HepG2 (cell line): Measurements from ENCODE around the gene SPINDOC. TPM values are rescaled to one million over a fixed set of nuclear protein-coding genes. Genes with fewer than 3 reads are reported as not detected.
A peak's percentile ranks its signal among the peaks of the same experiment; 100 is the strongest.

Experiments used
- FOXO1 ChIP-seq: sonication (generic); formaldehyde crosslinking; IDR thresholded peaks from 2 replicates; pipeline ENCODE4 v1.4.0; 2020; ENCODE audit warnings: missing genetic modification reagents
- IRX3 ChIP-seq: sonication (generic); formaldehyde crosslinking; IDR thresholded peaks from 2 replicates; pipeline ENCODE4 v1.8.1; 2023; ENCODE audit warnings: mild to moderate bottlenecking, low read depth, missing genetic modification reagents, borderline replicate concordance
- KAT7 ChIP-seq: IDR thresholded peaks from 2 replicates; pipeline ENCODE4 v1.6.1; 2018; ENCODE audit warnings: borderline replicate concordance, missing compliant biosample characterization
- TARDBP ChIP-seq: sonication (generic); formaldehyde crosslinking; IDR thresholded peaks from 2 replicates; pipeline ENCODE4 v1.8.0; 2022; ENCODE audit warnings: mild to moderate bottlenecking, missing genetic modification reagents
- polyA plus RNA-seq, 8 experiments: library from polyadenylated mRNA; depleted of rRNA in 3 of 8; stranded (reverse) in 7 of 8; unstranded in 1 of 8; fragments of >200 nt; fragmentation: Illumina TruSeq in 4 of 8; extraction: Trizol in 4 of 8; gene quantifications; 2 replicates each; pipeline versions ENCODE4 v1.2.1 to v1.2.3, GENCODE V29; 2011 to 2016; ENCODE audit warnings: low read depth in 4 of 8, missing spikeins in 1 of 8, mixed read lengths in 1 of 8; ENCODE audit not compliant: insufficient read depth in 1 of 8
- total RNA-seq, 5 experiments: library from RNA; depleted of rRNA; stranded (reverse); fragments of >200 nt; fragmentation: Illumina TruSeq; extraction: Trizol; gene quantifications; 2 replicates each; pipeline ENCODE4 v1.2.3, GENCODE V29; 2016; ENCODE audit warnings: low read depth in 1 of 5
- TF ChIP-seq, protein P1 (sequence below): sonication (generic); formaldehyde crosslinking; conservative IDR thresholded peaks from 2 replicates; pipeline ENCODE4 v1.8.0; 2022; ENCODE audit warnings: low read depth, missing genetic modification reagents
- TF ChIP-seq, protein P2 (sequence below): sonication (generic); formaldehyde crosslinking; IDR thresholded peaks from 2 replicates; pipeline ENCODE4 v1.5.1; 2020; ENCODE audit warnings: mild to moderate bottlenecking, missing genetic modification reagents, moderate library complexity
- TF ChIP-seq, protein P3 (sequence below): sonication (generic); formaldehyde crosslinking; IDR thresholded peaks from 2 replicates; pipeline ENCODE4 v1.4.0; 2020; ENCODE audit warnings: missing genetic modification reagents
- TF ChIP-seq, protein P4 (sequence below): IDR thresholded peaks from 2 replicates; pipeline ENCODE4 v1.6.1; 2016; ENCODE audit warnings: missing compliant biosample characterization, missing genetic modification reagents, borderline replicate concordance
- TF ChIP-seq, protein P5 (sequence below): sonication (generic); formaldehyde crosslinking; IDR thresholded peaks from 2 replicates; pipeline ENCODE4 v1.5.0; 2020; ENCODE audit warnings: mild to moderate bottlenecking, missing genetic modification reagents, borderline replicate concordance

Gene SPINDOC
- total and polyA plus RNA-seq, 2 of the 13 experiments (the other 11 are each of a cell fraction or from before 2014, with no cell fraction given), result 21.4 to 29.9 TPM

DNA sequence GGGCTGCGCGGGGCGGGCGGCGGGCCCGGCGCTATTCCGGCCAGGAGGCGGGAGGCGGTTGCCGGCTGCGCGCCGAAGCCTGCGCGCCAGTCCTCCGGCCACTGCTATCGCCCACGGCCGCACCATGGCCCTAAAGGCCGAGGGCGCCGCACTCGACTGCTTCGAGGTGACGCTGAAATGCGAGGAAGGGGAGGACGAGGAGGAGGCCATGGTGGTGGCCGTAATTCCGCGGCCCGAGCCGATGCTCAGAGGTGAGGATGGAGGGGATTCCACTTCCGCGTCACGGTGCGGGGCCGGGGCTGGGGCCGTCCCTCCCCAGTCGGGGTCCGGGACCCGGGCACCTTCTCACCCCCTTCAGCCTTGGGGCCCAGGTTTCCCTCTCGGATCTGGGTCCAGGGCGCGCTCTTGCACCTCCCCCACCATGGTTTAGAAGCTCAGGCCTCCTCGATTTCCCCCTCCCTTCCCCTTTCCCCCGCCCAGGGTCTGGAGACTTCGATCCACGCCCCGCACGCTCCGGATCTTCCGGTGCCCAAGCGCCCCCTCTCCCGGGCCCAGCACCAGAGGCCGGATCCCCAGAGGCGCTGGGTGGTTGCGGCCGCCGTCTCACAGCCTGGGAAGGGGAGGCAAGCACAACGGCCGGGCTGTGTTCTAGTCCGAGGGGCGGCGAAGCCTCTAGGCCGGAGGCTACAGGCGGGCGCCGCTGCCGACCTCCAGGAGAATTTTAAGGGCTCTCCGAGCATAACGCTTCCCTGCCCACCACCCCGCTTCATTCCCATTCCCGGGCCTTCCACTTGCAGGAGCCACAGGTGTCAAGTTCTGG, 517 bp downstream of the SPINDOC start (continued):
- TF ChIP-seq, protein P1, sequence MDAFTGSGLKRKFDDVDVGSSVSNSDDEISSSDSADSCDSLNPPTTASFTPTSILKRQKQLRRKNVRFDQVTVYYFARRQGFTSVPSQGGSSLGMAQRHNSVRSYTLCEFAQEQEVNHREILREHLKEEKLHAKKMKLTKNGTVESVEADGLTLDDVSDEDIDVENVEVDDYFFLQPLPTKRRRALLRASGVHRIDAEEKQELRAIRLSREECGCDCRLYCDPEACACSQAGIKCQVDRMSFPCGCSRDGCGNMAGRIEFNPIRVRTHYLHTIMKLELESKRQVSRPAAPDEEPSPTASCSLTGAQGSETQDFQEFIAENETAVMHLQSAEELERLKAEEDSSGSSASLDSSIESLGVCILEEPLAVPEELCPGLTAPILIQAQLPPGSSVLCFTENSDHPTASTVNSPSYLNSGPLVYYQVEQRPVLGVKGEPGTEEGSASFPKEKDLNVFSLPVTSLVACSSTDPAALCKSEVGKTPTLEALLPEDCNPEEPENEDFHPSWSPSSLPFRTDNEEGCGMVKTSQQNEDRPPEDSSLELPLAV (CRISPR knock-in tag), result no peak
- TF ChIP-seq, protein P2, sequence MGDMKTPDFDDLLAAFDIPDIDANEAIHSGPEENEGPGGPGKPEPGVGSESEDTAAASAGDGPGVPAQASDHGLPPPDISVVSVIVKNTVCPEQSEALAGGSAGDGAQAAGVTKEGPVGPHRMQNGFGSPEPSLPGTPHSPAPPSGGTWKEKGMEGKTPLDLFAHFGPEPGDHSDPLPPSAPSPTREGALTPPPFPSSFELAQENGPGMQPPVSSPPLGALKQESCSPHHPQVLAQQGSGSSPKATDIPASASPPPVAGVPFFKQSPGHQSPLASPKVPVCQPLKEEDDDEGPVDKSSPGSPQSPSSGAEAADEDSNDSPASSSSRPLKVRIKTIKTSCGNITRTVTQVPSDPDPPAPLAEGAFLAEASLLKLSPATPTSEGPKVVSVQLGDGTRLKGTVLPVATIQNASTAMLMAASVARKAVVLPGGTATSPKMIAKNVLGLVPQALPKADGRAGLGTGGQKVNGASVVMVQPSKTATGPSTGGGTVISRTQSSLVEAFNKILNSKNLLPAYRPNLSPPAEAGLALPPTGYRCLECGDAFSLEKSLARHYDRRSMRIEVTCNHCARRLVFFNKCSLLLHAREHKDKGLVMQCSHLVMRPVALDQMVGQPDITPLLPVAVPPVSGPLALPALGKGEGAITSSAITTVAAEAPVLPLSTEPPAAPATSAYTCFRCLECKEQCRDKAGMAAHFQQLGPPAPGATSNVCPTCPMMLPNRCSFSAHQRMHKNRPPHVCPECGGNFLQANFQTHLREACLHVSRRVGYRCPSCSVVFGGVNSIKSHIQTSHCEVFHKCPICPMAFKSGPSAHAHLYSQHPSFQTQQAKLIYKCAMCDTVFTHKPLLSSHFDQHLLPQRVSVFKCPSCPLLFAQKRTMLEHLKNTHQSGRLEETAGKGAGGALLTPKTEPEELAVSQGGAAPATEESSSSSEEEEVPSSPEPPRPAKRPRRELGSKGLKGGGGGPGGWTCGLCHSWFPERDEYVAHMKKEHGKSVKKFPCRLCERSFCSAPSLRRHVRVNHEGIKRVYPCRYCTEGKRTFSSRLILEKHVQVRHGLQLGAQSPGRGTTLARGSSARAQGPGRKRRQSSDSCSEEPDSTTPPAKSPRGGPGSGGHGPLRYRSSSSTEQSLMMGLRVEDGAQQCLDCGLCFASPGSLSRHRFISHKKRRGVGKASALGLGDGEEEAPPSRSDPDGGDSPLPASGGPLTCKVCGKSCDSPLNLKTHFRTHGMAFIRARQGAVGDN (CRISPR knock-in tag), result peak; percentile 87
- TF ChIP-seq, protein P3, sequence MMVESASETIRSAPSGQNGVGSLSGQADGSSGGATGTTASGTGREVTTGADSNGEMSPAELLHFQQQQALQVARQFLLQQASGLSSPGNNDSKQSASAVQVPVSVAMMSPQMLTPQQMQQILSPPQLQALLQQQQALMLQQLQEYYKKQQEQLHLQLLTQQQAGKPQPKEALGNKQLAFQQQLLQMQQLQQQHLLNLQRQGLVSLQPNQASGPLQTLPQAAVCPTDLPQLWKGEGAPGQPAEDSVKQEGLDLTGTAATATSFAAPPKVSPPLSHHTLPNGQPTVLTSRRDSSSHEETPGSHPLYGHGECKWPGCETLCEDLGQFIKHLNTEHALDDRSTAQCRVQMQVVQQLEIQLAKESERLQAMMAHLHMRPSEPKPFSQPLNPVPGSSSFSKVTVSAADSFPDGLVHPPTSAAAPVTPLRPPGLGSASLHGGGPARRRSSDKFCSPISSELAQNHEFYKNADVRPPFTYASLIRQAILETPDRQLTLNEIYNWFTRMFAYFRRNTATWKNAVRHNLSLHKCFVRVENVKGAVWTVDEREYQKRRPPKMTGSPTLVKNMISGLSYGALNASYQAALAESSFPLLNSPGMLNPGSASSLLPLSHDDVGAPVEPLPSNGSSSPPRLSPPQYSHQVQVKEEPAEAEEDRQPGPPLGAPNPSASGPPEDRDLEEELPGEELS (CRISPR knock-in tag), result no peak
- TF ChIP-seq IRX3, result 0 out of 2 replicates have a peak, but pooled peaks have one; percentile 44
- TF ChIP-seq FOXO1 (CRISPR knock-in tag), result 0 out of 2 replicates have a peak, but pooled peaks have one; percentile 10
- TF ChIP-seq, protein P4, sequence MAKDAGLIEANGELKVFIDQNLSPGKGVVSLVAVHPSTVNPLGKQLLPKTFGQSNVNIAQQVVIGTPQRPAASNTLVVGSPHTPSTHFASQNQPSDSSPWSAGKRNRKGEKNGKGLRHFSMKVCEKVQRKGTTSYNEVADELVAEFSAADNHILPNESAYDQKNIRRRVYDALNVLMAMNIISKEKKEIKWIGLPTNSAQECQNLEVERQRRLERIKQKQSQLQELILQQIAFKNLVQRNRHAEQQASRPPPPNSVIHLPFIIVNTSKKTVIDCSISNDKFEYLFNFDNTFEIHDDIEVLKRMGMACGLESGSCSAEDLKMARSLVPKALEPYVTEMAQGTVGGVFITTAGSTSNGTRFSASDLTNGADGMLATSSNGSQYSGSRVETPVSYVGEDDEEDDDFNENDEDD (CRISPR knock-in tag), result 0 out of 2 replicates have a peak, but pooled peaks have one; percentile 24
- TF ChIP-seq TARDBP (CRISPR knock-in tag), result peak; percentile 49
- peak; percentile 82; the same call in 1 of the 2 replicates for TF ChIP-seq KAT7 (CRISPR knock-in tag)
- TF ChIP-seq, protein P5, sequence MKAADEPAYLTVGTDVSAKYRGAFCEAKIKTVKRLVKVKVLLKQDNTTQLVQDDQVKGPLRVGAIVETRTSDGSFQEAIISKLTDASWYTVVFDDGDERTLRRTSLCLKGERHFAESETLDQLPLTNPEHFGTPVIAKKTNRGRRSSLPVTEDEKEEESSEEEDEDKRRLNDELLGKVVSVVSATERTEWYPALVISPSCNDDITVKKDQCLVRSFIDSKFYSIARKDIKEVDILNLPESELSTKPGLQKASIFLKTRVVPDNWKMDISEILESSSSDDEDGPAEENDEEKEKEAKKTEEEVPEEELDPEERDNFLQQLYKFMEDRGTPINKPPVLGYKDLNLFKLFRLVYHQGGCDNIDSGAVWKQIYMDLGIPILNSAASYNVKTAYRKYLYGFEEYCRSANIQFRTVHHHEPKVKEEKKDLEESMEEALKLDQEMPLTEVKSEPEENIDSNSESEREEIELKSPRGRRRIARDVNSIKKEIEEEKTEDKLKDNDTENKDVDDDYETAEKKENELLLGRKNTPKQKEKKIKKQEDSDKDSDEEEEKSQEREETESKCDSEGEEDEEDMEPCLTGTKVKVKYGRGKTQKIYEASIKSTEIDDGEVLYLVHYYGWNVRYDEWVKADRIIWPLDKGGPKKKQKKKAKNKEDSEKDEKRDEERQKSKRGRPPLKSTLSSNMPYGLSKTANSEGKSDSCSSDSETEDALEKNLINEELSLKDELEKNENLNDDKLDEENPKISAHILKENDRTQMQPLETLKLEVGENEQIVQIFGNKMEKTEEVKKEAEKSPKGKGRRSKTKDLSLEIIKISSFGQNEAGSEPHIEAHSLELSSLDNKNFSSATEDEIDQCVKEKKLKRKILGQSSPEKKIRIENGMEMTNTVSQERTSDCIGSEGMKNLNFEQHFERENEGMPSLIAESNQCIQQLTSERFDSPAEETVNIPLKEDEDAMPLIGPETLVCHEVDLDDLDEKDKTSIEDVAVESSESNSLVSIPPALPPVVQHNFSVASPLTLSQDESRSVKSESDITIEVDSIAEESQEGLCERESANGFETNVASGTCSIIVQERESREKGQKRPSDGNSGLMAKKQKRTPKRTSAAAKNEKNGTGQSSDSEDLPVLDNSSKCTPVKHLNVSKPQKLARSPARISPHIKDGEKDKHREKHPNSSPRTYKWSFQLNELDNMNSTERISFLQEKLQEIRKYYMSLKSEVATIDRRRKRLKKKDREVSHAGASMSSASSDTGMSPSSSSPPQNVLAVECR, result peak; percentile 61
